Astrocyte of the spinal cord (primary cell): ENCODE data around the gene UBTD2.

Experiments
- DNase-seq: peaks from one replicate; pipeline ENCODE4 v3.0.0; 2011; ENCODE audit warnings: low read depth, low spot score
- H3K4me3 ChIP-seq: 2 replicates; pipeline ENCODE4 v1.5.1; 2011; ENCODE audit warnings: low read depth, mild to moderate bottlenecking, low read length, moderate library complexity
- CTCF ChIP-seq: IDR thresholded peaks from 2 replicates; pipeline ENCODE4 v1.5.1; 2012; ENCODE audit warnings: low read depth, mild to moderate bottlenecking, low read length, inconsistent platforms
- in situ Hi-C: cut with HindIII; loops from 2 replicates; pipeline ENCODE4 v1.10.0; 2017; ENCODE audit warnings: low sequenced_read_pairs

The UBTD2 gene

GRCh38 chr5:172168311-172168710 is 115.3 kb downstream of the UBTD2 start:
- no peak overlapping the region for H3K4me3 ChIP-seq
- TF ChIP-seq CTCF: no peak
- in situ Hi-C loops: no loop called here
- DNase-seq: no peak

GRCh38 chr5:172167895-172168294 is 115.7 kb downstream of the UBTD2 start:
- no peak for TF ChIP-seq CTCF
- no peak overlapping the region for H3K4me3 ChIP-seq
- DNase-seq: no peak
- in situ Hi-C loops: no loop called here

- no peak for DNase-seq
- no peak for TF ChIP-seq CTCF
- in situ Hi-C loops: no loop called here
- H3K4me3 ChIP-seq: no peak overlapping the region
Measured at GRCh38 chr5:172166030-172166826, 117.3 kb downstream of the UBTD2 start.

GRCh38 chr5:172165465-172165864 is 118.1 kb downstream of the UBTD2 start:
- TF ChIP-seq CTCF: no peak
- in situ Hi-C loops: no loop called here

GRCh38 chr5:172164769-172165212 is 118.8 kb downstream of the UBTD2 start:
- DNase-seq: peak; percentile 29
- no peak overlapping the region for H3K4me3 ChIP-seq
- no peak for TF ChIP-seq CTCF
- in situ Hi-C loops: no loop called here

More at GRCh38 chr5:172165465-172165864, 118.1 kb downstream of the UBTD2 start:
- H3K4me3 ChIP-seq: no peak overlapping the region
- DNase-seq: no peak

- TF ChIP-seq CTCF: no peak
- no peak for DNase-seq
- no peak overlapping the region for H3K4me3 ChIP-seq
- in situ Hi-C loops: no loop called here
Measured at GRCh38 chr5:172163346-172163745, 120.2 kb downstream of the UBTD2 start.
